Endothelial cell (in vitro differentiated cells): ENCODE data around the gene MKI67. TPM values are rescaled to one million over a fixed set of nuclear protein-coding genes. Genes with fewer than 3 reads are reported as not detected.

Experiments used
- DNase-seq: peaks from one replicate; pipeline ENCODE4 v3.0.0; 2021; ENCODE audit warnings: low spot score
- H3K27ac Mint-ChIP-seq: one replicate; pipeline ENCODE4 v1.8.0; 2021; ENCODE audit warnings: mixed read lengths, inconsistent platforms; ENCODE audit not compliant: unreplicated experiment
- H3K27me3 Mint-ChIP-seq: one replicate; pipeline ENCODE4 v1.8.0; 2021; ENCODE audit warnings: mild to moderate bottlenecking, moderate library complexity, mixed read lengths, inconsistent platforms; ENCODE audit not compliant: unreplicated experiment
- H3K36me3 Mint-ChIP-seq: one replicate; pipeline ENCODE4 v1.8.0; 2021; ENCODE audit warnings: mild to moderate bottlenecking, low read depth, mixed read lengths, inconsistent platforms; ENCODE audit not compliant: unreplicated experiment
- H3K4me1 Mint-ChIP-seq: one replicate; pipeline ENCODE4 v1.8.0; 2021; ENCODE audit warnings: mild to moderate bottlenecking, mixed read lengths, inconsistent platforms; ENCODE audit not compliant: unreplicated experiment
- H3K4me3 Mint-ChIP-seq: one replicate; pipeline ENCODE4 v1.8.0; 2021; ENCODE audit warnings: mild to moderate bottlenecking, mixed read lengths, inconsistent platforms; ENCODE audit not compliant: unreplicated experiment
- H3K9me3 Mint-ChIP-seq: one replicate; pipeline ENCODE4 v1.8.0; 2021; ENCODE audit warnings: mixed read lengths, inconsistent platforms; ENCODE audit not compliant: unreplicated experiment
- total RNA-seq: library from RNA; stranded (reverse); fragmentation: NEBNext Ultra II Directional; extraction: Animal tissue kit (Norgen Biotek cat#: 25700); gene quantifications from one replicate; pipeline ENCODE4 v1.2.1, GENCODE V29; 2021; ENCODE audit not compliant: unreplicated experiment
- TF ChIP-seq, protein P1 (sequence below): fragments of 200-600 bp; sonication (generic); IDR thresholded peaks from one replicate; pipeline ENCODE4 v1.5.0; 2021; ENCODE audit warnings: antibody characterized with exemption; ENCODE audit not compliant: unreplicated experiment

The MKI67 gene
- total RNA-seq, 1 donor from 2014 or later: 19.7 TPM

DNA sequence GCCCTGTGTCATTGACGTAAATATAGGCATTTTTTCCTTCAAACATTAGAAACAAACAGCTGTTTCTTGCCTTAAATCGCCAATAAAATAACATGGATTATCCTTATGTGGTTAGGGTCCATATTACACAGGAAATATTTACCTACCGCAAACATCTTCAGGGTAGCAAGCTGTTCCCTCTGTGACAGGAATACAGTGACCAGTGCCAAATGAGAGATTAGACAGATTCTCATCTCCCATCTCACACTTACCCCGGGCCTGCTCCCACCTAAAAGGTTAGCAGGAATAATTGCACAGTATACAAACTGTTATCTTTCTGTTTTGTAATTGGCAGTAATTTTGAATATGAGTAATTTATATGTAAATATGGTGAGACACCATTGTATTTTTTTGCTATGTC, 16.5 kb downstream of the MKI67 start:
- H3K36me3 Mint-ChIP-seq: peaks cover under 1% of the 10 kb centered on the region
- TF ChIP-seq, protein P1, sequence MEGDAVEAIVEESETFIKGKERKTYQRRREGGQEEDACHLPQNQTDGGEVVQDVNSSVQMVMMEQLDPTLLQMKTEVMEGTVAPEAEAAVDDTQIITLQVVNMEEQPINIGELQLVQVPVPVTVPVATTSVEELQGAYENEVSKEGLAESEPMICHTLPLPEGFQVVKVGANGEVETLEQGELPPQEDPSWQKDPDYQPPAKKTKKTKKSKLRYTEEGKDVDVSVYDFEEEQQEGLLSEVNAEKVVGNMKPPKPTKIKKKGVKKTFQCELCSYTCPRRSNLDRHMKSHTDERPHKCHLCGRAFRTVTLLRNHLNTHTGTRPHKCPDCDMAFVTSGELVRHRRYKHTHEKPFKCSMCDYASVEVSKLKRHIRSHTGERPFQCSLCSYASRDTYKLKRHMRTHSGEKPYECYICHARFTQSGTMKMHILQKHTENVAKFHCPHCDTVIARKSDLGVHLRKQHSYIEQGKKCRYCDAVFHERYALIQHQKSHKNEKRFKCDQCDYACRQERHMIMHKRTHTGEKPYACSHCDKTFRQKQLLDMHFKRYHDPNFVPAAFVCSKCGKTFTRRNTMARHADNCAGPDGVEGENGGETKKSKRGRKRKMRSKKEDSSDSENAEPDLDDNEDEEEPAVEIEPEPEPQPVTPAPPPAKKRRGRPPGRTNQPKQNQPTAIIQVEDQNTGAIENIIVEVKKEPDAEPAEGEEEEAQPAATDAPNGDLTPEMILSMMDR: no peak
- no peak overlapping the region for H3K4me3 Mint-ChIP-seq
- no peaks in the 10 kb centered on the region for H3K4me1 Mint-ChIP-seq
- no peaks in the 10 kb centered on the region for H3K27me3 Mint-ChIP-seq
- no peak overlapping the region for H3K27ac Mint-ChIP-seq
- DNase-seq: no peak
- no peaks in the 10 kb centered on the region for H3K9me3 Mint-ChIP-seq

DNA sequence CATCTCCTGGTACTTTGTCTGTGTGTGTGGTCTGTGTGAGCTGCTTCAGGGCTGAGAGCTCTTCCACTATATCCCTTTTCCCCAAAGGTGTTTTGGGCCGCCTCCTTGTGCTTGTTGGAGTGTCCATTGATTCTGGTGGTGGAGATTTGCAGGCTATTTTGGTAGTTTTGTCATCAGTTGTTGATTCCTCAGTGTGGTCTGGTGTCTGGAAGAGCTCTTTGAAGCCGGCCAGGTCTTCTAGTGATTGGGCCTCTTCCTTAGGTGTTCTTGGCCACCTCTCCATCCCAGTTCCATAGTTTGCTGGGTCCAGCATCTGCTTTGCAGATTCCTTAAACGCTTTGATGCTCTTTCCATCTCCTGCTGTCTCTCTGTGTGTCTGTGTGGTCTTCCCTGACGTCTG, 20.8 kb downstream of the MKI67 start:
- Mint-ChIP-seq H3K36me3 (peaks cover 16% of the 10 kb centered on the region), H3K27me3 (no peaks in the 10 kb centered on the region), H3K4me1 (peaks cover 19% of the 10 kb centered on the region), H3K4me3 (no peak overlapping the region), H3K9me3 (no peaks in the 10 kb centered on the region), H3K27ac (no peak overlapping the region)
- TF ChIP-seq, protein P1: no peak
- no peak for DNase-seq

DNA sequence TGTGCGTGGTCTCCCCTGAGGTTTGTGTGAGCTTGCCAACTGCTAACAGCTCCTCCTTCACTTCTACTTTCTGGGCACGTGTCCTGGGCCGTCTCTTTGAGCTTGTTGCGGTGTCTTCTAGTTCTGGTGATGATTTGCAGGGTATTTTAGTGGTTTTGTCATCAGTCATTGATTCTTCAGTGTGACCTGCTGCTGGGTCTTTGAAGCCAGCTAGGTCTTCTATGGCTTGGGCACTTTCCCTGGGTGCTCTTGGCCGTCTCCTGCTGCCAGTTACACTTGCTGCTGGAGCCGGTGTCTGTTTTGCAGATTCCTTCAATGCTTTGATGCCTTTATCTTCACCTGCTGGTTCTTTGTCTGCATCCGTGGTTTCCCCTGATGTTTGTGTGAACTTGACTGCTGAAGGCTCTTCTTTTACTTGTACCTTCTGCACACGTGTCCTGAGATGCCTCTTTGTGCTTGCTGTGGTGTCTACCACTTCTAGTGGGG, 23.0 kb downstream of the MKI67 start:
- DNase-seq: no peak
- Mint-ChIP-seq H3K4me3 (no peak overlapping the region), H3K9me3 (no peaks in the 10 kb centered on the region), H3K27ac (no peak overlapping the region), H3K4me1 (peaks cover 19% of the 10 kb centered on the region), H3K27me3 (no peaks in the 10 kb centered on the region), H3K36me3 (peaks cover 16% of the 10 kb centered on the region)
- TF ChIP-seq, protein P1: no peak

DNA sequence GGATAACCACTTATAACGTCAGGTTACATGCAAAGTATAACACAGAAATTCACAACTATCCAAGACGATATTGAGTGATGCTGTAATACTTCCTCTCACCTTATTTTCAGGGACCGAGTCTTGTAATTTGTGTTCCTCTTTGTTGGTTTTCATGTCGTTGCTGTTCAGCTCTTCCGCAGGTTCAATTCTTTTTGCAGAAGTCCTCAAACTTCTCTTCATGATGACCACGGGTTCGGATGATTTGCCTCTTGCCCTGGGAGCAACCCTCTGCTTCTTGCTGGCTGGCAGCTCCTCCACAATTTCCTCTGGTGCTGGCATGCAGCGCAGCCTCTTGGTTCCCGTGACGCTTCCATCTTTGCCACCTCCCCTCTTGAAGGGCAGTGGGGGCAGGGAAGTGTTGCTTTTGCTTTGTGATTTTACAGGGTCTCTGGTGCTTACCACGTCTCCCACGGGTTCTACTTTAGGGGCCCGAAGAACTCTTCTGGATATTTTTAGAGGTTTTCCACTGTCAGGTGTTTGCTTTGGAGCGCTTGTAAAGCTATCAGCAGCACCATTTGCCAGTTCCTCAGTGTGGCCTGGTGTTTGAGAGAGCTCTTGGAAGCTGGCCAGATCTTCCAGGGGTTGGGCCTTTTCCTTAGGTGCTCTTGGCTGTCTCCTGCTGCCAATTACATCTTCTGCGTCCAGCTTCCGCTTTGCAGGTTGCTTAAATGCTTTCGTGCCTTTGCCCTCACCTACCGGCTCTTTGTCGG, 23.6 kb downstream of the MKI67 start:
- H3K27ac Mint-ChIP-seq: no peak overlapping the region
- H3K4me3 Mint-ChIP-seq: no peak overlapping the region
- no peaks in the 10 kb centered on the region for H3K27me3 Mint-ChIP-seq
- peaks cover 19% of the 10 kb centered on the region for H3K4me1 Mint-ChIP-seq
- H3K36me3 Mint-ChIP-seq: peaks cover 16% of the 10 kb centered on the region
- no peaks in the 10 kb centered on the region for H3K9me3 Mint-ChIP-seq
- TF ChIP-seq, protein P1: no peak
- DNase-seq: no peak

DNA sequence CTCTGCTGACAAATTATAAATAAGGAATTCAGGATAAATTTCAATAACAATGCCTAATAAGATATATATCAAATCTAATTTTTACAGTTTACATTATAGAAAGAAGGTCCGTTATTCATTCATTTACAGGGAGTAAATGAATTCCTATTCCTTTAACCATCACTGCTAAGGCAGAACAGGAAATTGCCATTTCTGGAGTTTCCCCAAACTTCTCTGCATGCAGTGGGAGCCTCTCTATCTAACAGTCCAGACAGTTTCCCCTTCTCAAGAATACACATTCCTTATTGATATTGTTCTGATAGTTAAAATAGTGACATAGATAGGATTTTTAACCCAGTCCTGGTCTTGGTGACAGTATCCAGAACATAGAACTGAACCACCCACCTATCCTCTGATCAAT, 24.3 kb downstream of the MKI67 start:
- Mint-ChIP-seq H3K27me3 (peaks cover under 1% of the 10 kb centered on the region), H3K36me3 (peaks cover 16% of the 10 kb centered on the region), H3K4me1 (peaks cover 19% of the 10 kb centered on the region), H3K4me3 (no peak overlapping the region), H3K27ac (no peak overlapping the region), H3K9me3 (no peaks in the 10 kb centered on the region)
- TF ChIP-seq, protein P1: no peak
- no peak for DNase-seq
